GM21737 (cell line): Measurements from ENCODE around the gene LTA.
"Not testable (repeated sequence)": the region's sequence is repeated elsewhere in the genome, so short reads cannot be mapped to it uniquely, and the experiment has no call there.

Experiments used
- ATAC-seq: cut with Tn5 transposase; IDR thresholded peaks from one replicate; pipeline ENCODE4 v1.9.1; 2021; ENCODE audit warnings: mild to moderate bottlenecking, moderate library complexity; ENCODE audit not compliant: unreplicated experiment

Gene LTA

DNA sequence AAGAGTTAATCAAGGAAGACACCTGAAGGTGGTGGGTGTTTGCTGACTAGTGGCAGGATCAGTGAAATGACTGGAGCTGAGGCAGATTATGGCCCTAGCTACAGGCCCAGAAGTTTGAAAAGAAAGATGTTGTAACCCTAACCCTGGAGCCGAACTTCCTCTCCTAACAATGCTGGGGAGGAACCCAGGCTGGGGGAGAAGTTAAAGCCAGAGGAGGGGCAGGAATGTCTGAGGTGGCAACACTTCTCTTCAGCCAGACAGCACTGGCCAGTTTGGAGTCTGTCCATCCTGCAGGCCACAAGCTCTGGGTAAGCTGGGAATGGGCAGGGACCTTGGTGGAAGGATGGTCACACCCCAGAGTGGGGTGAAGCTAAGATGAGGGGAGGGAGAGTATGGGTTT, 13.9 kb downstream of the LTA start, which contains the start of gene LST1:
Gene LST1 (plus strand): TSS at position 270 of the 400 bp plus-strand sequence. CDS start 1,023 bp downstream, outside the sequence.
- ATAC-seq = no peak

DNA sequence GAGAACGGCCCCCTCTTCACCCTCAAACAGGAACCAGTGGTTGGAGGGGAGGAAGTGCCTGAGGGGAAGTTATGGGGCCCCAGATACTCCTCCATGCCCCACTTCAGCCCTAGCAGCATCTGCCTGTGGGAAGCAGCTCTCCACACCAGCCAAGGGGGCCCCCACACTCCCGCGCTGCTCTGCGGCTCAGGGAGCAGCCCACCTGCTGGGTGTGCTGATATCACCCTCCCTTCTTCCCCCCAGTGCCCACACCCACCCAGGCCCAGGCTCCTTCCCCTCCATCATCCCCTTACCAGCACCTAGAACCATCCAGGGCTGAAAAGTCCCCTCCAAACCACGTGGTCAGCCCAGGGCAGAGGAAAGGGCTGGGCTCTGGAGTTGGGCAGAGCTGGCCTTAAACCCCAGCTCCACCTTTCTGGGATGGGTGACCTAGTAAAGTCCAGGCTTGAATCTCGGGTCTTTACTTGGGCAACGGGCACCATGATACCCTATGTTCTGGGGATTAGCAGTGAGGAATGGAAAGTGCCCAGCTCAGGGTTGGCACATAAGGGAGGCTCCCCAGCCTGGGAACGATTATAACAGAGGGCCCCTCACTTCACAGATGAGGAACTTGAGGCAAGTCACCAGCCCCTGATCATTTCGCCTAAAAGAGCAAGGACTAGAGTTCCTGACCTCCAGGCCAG, 14.7 kb downstream of the LTA start:
- ATAC-seq = no peak

DNA sequence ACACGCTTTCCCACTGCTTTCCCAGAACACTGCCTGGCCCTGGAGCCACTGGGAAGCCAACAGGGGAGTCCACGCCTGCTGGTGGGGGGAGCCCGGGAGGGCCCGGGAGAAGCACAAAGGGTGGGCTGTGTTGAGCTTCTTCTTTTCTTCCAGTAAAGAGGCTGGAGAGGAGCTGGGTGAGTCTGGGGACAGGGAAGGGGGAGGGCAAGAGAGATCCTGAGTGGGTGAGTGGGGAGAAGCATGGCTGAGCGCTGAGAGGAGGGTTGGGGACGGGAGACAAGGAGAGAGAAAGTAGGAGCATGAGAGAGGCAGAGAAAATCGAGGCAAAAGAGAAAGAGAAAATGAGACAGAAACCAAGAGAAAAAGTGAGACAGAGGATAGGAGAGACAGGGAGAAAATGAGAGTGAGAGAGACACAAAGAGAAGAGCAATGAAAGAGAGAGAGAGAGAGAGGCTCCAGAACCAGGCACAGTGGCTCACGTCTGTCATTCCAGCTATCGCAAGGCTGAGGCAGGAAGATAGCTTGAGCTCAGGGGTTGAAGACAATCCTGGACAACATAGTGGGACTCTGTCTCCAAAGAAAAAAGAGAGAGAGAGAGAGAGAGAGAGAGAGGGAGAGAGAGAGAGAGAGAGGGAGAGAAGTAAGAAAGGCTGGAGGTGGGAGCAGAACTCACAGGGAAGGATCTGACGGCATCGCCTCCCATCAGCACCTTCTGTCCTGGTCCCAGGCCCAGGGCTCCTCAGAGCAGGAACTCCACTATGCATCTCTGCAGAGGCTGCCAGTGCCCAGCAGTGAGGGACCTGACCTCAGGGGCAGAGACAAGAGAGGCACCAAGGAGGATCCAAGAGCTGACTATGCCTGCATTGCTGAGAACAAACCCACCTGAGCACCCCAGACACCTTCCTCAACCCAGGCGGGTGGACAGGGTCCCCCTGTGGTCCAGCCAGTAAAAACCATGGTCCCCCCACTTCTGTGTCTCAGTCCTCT, 16.0 kb downstream of the LTA start:
- no peak for ATAC-seq

DNA sequence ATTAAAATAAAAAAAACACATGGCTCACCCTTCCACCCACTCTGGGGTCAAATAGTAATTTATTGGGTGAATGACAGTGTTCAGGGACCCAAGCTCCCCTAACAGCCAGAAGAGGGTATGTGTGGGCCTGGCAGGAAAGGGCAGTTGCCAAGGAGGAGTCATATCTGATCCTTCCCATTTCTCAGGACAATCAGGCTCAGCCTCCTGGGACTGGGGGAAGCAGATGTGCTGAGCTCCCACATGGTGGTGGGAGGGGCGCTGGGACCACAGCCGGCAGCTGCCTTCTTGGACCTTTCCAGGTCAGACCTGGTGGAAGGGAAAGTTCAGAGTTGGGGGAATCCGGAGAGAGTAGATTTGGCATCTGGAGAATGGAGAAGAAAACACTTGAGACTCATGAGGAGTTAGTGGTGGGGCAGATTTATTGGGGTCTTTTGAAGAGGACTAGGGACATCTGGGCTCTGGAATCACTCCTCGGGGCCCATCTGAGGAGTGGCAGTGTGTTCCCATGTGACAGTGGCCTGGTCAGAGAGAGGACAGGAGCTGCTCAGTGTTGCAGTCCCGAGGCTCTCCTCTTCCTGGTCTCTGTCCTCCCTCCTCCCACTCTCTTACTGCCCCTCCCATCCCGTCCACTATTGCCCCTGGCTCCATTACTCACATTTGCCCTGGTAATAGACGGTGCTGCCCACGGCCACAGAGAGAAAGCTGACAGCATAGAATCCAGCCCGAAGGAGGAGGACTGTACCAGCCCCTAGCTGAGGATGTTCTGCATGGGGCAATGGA, 17.0 kb downstream of the LTA start:
- ATAC-seq = no peak

DNA sequence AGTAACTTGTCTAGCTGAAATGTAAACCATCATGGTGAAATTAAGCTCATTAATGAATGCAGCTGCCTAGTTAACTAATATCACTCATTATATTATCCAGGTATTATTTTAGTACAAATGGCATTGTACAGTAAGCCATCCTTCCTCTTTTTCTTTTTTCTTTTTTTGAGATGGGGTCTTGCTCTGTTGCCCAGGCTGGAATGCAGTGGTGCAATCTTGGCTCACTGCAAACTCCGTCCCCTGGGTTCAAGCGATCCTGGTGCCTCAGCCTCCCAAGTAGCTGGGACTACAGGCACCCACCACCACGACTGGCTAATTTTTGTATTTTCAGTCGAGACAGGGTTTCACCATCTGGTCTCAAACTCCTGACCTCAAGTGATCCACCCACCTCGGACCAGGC, 18.6 kb downstream of the LTA start:
- not testable (repeated sequence) for ATAC-seq

DNA sequence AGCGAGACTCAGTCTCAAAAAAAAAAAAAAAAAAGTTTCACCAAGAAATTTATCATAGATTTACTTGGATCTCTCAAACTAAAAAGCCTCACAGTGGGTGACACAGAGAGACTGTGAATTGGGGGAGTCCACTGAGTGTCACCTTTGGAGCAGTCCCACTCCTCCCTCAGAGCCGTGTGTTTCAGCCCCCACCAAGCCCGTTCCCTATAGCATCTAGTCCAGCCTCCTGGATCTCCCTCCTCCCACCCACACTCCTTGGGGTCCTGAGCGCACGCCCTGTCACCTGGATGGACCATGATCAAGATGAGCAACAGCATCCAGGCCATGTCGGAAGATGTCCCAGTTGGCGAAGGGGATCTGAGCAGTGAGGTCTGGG, 20.3 kb downstream of the LTA start:
- ATAC-seq = no peak

DNA sequence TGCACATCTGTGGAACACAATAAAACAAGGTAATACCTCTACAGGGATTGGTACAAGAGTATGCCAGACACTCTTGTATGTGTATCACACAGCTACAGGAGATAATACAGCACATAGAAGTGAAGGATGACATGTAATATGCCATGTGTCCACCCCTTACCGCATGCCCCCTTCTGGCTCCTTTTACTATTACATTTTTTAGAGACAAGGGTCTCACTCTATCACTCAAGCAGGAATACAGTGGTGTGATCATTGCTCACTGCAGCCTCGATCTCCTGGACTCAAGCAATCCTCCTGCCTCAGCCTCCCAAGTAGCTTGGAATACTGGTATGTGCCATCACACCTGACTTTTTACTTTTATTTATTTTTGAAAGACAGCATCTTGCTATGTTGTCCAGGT, 24.9 kb downstream of the LTA start:
- ATAC-seq = no peak

DNA sequence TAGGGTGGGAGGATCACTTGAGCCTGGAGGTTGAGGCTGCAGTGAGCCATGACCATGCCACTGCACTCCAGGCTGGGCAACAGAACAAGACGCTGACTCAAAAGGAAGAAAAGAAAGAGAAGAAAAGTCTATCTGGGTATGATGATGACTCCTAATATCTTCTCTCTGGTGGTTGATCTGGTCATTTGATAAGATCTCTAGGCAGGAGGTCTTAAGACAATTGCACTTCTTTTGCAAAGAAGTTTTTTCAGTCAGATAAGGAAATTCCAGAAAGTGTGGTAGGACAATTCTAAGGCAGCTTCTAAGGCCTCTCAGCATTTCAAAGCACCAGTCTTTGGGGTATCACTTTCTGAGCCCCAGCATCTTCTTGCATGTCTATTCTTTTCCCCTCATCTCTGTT, 35.2 kb downstream of the LTA start:
- ATAC-seq = no peak

DNA sequence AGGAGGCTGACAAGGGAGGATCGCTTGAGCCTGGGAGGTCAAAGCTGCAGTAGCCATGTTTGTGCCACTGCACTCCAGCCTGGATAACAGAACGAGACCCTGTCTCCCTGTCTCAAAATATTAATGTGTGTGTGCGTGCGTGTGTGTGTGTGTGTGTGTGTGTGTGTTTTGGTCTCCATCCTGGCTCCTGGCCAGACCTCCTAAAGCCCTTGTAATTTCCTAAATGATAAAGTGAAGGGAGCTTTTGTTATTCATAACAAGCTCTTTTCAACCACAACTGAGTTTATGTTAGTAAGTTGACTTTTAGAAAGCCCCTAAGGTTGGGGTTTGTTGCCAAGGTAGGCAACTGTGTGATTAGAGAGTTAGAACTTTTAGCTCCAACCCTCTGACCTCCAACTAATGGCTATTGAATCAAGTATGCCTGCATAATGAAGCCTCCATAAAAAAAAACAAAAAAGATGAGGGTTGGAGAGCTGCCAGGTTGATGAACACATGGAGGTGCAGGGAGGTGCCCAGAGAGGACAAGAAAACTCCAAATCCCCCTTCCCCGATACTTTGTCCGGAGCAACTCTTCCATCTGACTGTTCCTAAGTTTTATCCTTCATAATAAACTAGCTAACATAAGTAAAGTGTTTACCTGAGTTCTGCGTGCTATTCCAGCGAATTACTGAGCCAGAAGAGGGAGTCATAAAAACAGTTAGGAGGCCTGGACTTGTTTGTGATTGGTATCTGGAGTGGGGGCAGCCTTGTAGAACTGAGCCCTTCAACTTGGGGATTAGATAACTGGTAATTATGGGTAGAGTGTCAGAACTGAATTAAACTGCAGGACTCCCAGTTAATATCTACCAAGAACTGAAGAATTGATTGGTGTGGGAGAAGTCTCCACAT, 37.7 kb downstream of the LTA start:
- ATAC-seq = no peak

DNA sequence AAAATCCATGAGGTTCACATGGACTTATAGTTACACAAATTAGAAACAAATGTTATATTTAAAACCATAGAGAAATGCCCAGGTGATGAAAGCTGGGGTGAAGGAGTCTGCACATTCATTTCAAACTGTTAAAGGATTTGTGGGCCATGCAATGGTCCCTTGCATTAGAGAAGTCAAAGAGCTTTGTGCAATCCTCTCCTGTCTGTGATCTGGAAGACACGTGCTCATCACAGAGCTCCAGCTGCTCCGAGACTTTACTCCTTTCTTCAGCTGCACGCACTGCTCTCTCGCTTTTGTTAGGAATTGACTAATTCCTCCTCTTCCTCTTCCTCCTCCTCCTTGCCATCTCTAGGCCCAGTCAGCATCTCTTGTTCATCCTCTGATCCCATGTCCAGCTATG, 38.9 kb downstream of the LTA start:
- no peak for ATAC-seq

DNA sequence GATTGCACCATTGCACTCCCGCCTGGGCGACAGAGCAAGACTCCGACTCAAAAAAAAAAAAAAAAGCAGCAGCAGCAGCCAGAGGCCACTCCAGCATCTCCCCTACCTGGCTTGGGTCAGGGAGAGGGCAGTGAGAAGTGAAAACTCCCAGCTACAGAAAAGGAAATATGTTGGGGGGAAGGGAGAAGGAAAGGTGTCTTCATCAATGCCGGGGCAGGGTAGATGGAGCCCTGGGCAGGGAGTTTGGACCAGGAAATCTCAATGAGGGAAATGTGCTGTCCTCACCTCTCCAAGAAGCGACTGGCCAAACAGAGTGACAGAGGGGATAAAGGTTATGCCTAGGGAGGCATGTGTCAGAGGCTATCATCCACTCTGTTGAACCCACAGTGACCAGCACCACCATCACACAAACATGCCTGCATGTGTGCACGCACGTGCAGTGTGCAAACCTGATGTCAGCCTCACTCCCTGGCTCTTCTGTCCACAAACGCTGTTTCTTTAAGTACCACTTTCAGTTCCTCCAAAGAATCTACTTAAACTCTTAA, 42.1 kb downstream of the LTA start:
- no peak for ATAC-seq

DNA sequence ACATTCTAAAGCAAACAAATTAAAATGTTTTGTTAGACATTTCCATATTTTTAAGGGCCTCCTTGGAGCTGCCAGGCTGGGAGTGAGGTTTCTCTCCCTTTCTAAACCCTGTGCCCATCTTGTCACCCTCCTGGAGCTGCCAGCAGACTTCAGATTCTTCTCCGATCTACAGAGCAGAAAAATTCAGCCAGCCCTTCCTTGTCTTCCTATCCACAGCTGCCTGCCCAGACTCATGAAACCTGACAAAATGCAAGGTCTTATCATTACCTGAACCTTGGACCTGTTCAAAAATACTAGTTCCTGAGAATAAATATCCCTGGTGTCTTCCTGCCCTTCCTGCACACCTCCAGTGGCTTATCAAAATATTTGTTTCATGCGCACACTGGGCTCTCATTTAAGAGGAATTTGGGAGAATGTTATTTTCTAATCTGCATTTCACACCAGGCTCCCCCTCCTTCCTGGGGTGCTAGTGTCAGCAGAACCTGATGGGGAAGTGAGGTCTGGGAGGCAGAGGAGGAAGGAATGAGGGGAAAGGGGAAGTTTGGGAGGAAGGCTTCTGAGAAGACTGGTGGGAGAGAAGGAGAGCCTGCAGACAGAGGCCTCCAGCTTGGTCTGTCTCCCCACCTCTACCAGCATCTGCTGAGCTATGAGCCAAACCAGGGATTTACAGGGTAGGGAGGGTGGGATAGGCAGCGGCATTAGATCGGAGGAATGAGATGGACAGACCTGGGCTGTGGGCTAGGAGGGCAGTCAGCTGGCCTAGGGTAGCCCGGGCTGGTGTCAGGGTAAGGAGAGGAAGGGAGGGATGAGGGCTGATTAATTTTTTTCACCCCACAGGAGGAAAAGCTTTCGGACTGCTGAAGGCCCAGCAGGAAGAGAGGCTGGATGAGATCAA, 42.8 kb downstream of the LTA start, which contains the start of gene AIF1:
Gene AIF1 (plus strand): TSS at position 551 of the 895 bp plus-strand sequence. CDS start 96 bp downstream, at position 647.
- no peak for ATAC-seq

DNA sequence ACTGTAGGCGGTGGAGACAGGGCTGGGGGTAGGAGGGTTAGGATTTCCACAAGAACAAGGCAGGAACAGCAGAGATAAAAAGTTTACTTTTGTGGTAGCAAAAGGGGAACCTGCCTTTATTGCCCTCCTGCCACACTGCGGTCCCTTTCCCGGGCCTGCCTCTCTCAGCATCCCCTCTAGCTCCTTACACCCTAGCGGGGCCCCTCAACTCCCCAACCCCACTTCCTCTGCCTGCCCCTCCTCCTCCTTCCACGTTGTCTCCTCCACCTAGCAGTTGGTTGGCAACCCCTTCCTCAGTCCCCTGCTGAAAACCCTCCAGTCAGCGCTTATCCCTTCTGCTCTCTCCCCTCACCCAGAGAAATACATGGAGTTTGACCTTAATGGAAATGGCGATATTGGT, 43.7 kb downstream of the LTA start:
- no peak for ATAC-seq

DNA sequence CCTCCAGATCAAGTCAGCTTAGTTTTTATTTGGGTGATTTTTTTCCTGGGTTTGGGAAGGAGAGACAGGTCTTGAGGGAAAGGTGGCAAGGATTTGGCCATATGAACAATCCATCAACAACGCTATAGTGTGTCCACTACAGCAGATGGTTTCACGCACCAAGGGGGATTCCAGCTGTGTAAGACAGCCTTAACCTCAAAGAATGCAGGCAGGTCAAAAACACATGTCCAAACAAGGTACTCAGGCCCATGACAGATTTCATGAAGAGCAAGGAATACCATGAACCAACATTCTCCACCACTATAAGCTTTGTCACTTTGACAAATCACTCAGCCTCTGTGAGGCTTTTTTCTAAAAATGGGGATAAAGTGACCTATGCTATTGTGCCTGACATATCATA, 44.9 kb downstream of the LTA start:
- no peak for ATAC-seq

DNA sequence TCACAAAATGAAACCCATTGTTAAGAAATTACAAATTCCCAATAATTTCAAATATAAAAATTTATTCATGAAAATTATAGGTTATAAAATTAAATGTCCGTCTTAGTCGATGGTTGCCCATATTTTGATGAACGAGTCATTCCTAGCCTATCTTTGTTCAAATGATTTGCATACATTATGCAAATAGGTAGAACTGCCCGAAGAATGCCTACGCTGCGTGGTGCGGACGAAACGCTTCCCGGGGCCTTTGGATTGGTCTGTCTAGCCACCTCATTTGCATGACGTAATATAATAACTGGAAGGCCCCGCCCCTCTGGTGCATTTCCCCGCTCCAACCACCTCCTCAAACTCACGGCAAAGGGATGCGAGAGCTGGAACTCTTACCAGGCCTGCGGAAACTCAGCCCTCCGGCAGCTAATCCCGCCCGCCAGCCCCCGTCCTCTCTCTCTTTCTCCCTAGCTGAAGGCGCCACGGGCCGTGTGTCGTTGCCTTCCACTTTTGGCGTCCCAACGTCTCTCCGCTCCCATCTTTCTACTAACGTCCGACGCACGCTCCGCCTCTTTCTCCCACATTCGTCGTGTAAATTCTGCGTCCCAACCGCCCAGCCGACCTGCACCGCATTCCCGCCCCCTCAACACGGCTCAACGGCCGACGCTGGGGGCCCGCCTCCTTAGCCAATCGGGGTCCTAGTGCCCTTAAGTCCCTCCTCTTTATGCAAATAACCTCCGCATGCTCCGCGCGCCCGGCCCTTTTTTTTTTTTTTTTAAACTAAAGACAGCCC, 47.9 kb downstream of the LTA start:
- ATAC-seq = peak; percentile 80

DNA sequence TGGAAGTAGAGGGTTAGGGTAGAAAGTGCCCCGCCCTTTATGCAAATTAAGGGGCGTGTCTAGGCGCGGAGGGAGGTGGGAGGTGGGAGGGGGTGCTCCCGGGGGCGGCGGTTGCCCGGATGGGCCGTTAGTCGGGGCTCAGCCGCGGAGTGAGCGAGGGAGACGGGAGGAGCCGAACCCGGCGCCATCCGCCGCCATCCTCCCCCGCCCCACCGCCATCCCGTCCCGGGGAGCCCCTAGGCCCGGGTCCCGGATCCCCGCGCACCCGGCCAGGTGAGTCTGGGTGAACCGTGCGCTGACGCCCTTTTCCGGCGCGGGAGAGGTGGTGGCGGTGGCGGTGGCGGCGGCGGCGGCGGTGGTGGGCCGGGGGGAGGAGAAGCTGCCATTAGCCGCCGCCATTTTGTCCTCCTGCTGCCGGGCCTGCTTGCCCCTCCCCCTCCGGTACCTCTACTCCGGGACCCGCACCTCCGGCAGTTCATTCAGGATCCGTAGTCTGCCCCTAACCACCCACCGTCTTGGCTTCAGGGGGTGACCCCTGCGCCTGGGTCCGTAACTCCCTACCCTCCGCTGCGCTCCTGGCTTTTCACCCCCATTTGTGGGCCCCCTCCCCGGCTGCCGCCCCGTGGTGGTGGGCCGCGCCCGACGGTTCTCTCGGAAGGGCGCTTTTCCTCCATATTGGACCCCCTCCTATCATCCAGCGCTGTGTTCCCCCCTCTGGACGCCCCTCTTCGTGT, 48.7 kb downstream of the LTA start, which contains the start of gene PRRC2A:
Gene PRRC2A (plus strand): TSS at position 130 of the 734 bp plus-strand sequence. CDS start 2,075 bp downstream, outside the sequence.
- ATAC-seq = peak; percentile 52

DNA sequence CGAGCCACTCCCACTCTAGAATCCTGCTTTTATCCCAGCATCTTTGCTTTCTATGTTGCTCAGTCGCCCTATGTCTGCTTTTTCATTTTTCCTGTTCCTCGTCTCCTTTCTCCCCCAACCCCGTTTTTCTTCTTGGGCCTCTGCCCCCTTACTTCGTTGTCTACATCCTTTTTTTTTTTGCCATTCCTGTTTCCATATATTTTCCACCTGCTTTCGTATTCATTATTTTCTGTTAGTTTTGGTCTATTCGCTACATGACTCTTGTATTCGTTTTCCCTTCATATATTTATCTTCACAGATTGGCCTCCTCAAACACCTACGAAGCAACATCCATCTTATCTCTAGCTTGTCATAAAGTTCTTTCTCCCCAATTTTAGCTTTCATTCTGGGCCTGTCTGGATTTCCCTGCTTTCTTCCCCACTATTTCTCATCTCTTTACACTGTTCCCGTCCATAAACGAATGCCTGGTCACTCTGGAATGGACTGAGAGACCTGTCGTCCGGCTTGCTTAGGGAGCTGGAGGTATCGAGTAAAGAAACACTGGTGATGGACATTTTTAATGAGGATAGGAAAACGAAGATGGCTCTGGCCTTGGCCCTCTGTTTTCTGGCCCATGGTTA, 49.3 kb downstream of the LTA start:
- no peak for ATAC-seq
